Keratinocyte (primary cell): ENCODE results near the gene RIMS1.

ENCODE experiments used
- CTCF ChIP-seq, 3 experiments: IDR thresholded peaks in 1 of 3; conservative IDR thresholded peaks in 1 of 3; optimal IDR thresholded peaks in 1 of 3; 2 replicates in 2 of 3; 3 replicates in 1 of 3; pipeline versions ENCODE3 to v1.5.1; 2011; ENCODE audit warnings: low read length in 3 of 3, mild to moderate bottlenecking in 3 of 3, moderate library complexity in 2 of 3, control low read depth in 1 of 3, inconsistent platforms in 1 of 3; ENCODE audit not compliant: insufficient read depth in 2 of 3; ENCODE audit errors: extremely low read depth in 1 of 3
- EZH2 ChIP-seq: IDR thresholded peaks from one replicate; pipeline ENCODE4 v1.6.1; 2012; ENCODE audit warnings: inconsistent platforms, mild to moderate bottlenecking, low read length, moderate library complexity

GRCh38 chr6:72371473-72371872, 485.1 kb downstream of the RIMS1 start:
- TF ChIP-seq CTCF (optimal IDR thresholded peaks at IDR 0.05 in 1 of 3, IDR thresholded peaks at IDR 0.05 in 1 of 3, conservative IDR thresholded peaks at IDR 0.05 in 1 of 3; ENCODE audit: extremely low read depth in 1 of 3, insufficient read depth in 2 of 3, low read length in 3 of 3) (no peak), EZH2 (no peak)
